DMS 273 (cell line): ENCODE results near the gene KATNAL1.
A peak's percentile ranks its signal among the peaks of the same experiment; 100 is the strongest.

Experiments
- DNase-seq: peaks from one replicate; lab custom pipeline; 2025; ENCODE audit not compliant: unreplicated experiment; lab: John Stamatoyannopoulos, UW

The KATNAL1 gene

DNA sequence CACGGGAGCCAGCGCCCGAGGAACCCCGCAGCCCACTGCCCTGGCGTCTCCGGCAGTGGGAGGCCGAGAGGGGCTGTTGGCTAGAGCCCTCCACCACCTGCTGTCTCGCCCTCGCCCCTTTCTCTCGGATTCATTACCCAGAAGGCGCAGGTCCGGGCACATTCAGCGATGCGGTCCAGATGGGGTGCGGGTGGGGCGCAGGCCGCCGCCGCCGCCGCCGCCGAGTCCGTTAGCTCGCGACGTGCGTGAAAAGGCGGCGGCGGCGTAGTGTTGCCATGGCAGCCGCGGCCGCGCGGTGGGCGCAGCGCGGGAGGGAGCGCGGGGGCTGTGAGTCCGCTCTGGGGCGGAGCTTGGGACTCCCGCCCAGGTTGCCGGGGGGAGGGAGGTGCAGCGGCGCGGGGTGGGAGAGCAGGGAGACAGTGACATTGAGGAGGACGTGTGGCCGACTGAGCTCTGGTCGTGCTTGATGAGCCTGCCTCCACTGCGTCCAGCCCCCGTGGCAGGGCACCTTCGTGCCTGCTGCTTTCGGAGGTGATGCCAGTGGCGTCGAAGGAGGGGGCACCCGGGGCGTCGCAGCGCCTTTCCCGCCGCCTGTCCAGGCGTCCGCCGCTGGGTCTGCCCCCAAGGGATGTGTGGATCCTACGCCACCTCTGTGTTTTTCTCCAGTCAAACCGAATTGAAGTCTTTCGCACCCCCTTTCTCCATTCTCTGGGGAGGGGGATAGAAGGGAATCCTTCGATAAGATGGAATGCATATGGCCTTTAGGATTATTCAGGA is at the start of gene KATNAL1:
KATNAL1 (minus strand) TSS at position 358 of the 777 bp plus-strand sequence. CDS start 23,774 bp downstream, outside the sequence.
- DNase-seq = peak; percentile 89

DNA sequence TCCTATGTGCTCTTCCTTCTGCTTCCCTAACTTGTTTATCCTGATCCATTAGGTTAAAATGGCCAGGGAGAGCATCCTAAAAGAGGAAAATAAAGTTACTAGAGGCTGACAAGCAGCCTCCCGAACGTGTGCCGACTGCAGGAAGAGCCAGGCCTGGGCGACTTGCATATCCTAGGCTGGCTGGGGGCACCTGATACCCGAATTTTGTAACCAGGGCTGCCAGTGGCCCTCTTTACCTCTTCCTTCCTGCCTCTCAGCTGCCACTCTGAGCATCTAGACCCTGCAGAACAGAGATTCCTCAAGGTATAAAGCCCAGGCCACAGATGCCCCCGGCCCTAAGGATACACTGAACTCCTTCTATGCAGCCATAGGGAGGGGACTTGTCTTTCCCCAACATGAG is 48.5 kb upstream of the KATNAL1 start:
- no peak for DNase-seq

DNA sequence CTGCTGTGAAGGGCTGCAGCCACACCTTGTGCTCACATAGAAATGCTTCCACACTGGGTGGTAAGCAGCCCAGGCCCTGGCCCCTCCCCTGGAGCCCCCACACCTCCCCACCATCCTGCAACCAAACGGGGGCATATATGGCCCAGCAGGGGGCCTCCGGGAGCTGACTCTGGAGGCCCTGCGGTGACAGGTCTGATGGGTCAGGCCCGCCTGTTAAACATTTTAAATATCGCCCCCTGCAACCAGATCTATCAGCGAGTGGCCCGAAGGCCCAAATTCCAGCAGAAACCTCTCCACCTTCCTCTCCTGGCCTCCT is 48.0 kb upstream of the KATNAL1 start:
- peak; percentile 8 for DNase-seq

DNA sequence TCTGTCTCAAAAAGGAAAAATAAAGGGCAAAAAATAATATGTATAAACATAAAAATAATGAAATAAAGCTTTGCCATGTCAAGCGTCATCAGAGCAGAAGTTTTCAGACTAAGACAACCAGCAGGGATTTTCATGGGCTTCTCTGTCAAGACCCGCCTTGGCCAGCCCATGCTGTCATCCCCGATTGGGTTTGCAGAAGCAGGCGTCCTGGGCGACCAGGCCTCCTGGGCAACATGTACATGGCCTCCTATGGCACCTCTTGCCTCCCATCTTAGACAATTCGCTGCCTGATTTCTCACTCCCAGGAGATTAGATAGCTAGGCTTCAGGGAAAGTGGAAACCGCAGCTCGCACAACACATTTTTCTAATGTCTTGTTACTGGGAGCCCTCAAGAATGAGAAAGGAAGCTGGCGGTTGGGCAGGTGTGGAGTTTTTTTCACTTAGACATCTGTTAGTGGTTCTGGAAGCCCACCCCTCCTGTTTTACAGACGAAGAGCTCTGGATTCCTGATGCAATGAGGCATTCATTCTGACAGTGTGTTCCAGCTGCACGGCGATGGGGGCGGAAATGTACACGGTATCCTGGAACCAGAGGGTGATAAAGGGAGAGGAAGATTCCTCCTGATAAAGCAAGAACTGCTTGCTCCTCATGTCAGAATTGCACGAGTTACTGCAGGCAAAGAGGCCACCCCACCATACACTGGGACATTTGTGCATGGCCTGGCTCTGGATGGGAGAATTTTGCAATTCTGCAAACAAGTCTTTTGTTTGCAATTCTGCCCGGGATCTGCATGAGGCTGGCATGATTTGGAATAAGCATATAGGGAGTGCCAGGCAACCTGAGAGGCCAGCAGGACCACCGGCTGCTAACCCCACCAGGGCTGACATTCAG is 47.4 kb upstream of the KATNAL1 start:
- DNase-seq = no peak

DNA sequence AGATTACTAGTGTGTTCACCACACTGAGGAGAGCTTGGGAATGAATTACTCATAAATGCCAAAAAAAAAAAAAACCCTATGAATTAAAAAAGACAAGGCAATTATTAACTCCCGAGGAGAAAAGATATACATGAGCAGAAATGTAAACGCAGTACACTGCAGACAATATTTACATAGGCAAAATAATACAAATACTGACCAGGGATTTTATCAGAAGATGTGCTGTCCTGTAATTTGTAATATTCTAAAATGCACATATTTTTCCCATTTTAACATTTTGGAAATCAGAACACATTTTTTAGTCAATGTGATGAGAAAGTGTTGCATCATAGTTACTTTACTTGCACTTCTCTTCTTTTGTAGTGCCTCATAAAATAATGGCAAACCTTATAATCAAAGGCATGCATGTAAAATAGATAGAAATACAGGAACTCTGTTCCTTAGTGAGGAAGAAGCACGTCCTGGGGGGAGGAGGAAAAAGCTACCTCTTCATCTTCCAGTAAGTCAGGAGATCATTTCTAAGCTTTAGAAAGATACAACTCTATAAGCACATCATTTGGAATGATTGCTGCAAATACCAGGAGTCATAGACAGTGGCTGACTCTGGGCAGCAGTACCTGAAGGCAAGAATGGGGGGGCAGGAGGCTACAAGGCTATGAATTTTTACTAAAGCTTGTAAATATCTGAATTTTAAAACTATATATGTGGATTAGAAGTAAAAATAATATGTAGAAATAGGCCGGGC is 46.3 kb upstream of the KATNAL1 start:
- no peak for DNase-seq

DNA sequence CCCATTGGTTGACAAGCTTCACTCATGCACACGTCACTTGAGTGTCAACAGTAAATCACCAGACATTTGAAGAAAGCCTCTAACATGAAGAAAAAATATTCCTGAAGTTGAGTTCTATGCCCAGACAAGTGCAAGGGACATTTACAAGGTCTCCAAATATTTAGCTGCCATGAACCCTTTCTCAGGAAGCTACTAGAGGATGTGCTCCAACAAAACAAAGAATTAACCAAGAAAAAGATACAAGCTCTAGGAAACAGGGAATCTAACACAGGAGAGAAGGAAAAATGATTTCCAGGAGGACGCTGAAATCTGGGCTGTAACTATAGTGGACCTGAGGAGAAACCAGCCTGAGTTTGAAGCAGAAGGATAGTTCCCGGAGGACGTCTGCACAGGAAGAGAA is 45.7 kb upstream of the KATNAL1 start:
- no peak for DNase-seq

DNA sequence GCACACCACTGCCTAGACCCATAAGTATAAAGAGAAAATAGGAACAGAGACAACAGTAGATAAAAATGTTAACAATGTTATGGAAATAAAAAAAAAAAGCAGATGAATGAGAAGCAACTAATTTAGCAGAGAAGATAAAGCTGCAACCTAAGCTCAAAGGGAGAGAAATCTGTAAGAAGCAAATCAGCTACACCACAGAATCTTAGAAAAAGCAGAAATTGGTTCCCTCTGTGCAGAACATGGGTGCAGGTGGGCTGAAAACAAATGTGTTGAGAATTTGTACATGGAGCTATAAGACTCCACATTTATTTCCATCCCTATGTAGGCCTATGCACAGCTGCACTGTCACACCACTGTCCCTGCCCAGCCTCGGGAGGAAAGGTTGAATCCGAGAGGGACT is 44.8 kb upstream of the KATNAL1 start:
- DNase-seq = no peak

DNA sequence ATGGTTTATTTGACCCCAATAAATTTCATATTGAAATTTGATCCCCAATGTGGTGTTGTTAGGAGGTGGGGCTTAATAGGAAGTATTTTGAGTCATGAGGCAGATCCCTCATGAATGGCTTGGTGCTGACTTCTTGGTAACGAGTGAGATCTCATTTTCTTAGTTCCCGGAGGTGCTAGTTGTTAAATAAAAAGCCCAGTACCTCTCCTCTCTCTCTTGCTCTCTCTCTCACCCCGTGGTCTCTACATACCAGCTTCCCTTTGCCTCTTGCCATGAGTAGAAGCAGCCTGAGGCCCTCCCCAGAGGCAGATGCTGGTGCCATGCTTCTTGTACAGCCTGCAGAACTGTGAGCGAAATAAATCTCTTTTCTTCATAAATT is 39.4 kb upstream of the KATNAL1 start:
- no peak for DNase-seq

DNA sequence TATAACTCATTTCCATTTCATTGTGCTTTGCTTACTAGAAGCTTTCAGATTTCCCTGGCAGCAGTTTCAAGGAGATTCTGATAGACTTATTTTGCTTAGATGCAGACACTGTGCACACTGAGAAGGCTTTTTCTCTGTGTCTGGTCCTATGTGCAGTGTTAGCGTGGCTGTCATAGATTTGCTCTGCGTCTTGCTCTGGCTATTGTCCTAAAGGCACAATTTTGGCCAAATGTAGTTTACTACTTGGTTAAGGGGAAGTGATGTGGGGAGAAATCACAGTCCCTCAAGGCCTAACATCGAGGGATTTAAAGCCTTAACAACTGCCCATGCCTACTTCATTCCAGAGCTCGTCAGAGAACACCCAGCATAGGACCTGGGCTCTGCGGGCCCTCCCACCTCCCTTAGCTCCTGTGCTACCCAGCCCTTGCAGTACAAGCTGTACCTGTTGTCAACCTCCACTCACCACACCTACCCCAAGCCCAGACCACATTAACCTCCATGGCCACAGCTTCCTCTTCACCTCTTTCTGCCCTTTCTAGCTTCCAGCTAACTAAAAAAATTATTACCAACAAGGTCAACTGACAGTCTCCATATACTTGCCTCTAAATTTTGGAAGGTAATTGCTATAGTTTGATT is 38.9 kb upstream of the KATNAL1 start:
- DNase-seq = no peak

DNA sequence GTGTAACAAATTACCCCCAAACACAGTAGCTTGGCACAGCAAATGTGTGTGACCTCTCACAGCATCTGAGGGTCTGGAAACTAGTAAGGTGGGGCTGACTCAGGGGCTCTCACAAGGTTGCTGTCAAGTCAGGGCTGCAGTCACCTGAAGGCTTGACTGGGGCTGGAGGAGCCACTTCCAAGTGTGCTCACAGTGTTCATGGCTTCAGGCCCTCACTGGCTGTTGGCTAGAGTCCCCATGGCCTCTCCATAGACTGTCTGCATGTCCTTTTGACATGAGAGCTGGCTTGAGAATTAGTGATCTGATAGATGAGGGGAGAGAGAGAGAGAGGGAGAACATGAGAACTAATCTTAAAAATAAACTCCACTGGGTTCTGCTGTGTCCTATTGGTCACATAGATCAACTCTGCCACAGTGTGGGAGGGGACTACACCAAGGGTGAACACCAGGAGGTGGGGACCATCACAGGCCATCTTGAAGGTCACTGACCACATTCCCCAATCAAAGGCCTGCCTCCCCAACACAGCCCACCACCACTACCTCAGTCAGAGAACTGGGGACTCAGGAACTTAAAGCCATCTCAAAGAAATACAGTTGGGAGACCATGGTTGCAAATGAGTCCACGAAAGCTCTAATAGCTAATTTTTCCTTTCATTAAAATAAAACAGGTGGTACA is 38.2 kb upstream of the KATNAL1 start:
- no peak for DNase-seq

DNA sequence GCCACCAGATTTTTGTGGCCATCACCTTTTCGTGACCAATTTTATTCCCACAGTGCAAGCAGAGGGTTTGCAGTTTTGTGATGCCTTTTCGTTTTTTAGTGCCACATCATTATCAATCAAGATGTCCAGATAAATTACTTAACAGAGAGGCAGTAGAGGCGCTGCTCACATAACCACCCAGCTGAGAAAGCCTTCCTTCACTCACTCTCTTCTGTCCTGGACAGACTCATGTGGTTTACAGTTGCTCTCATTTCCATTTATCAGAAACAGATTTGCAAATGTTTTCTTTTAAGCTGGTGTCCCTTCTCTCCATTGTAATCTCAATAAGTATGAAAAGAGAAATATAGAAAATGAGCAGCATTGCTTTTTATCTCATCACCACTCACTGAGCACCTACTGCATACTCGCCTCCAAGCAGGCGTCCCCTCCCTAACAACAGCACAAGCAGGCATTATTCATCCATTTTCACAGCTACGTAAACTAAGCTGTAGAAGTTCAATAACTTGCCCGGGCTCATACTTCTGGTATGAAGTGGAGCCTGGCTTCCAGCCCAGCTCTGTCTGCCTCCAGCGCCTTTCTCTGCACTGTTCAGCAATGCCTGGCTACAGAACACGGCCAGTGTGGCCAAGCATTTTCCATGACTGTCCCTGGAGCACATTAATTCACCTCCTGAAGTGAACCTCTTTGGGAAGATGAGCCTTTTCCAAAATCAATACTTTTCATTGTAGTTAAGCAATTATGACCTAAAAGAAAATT is 34.6 kb upstream of the KATNAL1 start:
- DNase-seq = peak; percentile 29

DNA sequence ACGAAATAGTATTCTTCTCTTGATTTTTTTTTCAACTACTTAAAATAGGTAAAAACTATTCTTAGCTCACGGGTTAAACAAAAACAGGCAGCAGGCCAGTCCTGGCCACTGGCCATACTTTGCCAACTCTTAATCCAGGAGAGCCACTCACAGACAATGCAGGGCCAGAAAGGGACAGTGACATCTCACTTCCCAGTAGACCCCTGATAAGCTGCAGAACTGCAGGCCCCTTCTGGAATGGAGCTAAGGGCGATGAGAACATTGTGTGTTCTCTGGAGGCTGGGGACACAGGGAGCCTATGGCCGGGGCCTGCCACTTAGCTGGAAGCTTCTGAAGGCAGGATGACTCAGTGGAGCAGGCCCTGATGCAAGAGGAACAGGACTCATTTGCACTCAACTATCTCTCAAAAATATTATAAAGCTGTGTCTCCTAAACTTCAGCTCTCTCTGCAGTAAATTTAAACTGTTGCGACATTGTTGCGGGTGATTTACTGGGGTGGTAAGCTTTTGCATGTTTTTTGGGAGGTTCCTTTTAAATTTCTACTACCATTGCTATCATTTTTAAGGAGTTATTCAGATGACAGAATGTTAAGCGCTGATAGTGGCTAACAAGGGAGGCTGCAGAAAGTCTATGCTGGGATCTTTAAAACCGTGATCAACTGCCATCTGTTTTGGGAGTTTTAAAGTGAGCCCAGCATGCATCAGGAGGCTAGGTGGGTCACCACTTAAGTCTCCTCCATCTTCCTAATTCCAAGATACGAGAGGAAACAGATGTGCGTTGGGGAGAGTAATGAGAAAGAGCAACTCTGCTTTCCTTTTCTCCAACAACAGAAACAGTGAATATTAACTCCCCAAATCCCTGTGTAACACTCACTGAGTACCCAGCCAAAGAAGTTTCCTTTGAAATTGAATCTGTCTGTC is 33.2 kb upstream of the KATNAL1 start:
- peak; percentile 7 for DNase-seq

DNA sequence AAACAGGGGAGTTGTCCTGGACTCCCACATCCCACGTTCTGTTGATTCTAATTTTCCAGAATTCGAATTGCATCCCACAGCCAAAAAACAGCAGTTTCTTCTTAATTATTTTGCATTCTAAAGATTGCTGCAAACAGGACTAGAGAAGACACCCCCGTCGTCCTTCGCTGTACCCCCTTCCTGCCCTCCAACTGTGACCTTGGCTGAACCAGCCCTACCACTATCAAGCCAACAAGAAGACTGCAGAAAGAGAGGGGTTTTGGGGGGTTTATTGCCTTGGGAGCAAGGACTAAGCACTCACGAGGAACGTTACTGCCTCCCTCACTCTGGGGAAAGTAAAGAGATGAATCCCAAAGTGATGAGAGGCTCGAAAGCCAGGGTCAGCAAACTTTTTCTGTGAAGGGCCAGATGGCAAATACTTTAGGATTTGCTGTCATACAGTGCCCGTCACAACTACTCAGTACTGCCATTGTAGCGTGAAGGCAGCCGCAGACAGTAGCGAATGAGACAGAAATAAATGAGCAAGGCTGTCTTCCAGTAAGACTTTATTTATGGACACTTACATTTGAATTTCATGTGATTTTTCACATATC is 32.5 kb upstream of the KATNAL1 start:
- no peak for DNase-seq

DNA sequence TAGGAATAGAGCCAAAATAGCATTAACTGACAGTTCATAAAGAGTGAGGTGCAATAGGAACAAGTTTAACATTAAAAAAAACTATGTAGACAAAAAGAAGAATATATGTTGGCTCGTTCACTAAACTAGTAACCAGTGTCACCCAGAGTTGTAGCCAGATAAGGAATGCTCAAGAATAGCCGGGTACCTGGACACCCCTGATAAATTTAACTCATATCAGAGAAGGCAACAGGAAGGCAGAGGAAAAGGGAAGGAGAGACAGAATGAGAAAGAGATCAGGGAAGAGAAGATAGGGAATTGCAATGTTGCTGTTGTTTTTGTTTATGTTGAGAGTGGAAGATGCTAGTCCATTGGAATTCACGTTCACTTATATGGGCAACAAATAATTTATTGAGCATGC is 31.6 kb upstream of the KATNAL1 start:
- DNase-seq = no peak

DNA sequence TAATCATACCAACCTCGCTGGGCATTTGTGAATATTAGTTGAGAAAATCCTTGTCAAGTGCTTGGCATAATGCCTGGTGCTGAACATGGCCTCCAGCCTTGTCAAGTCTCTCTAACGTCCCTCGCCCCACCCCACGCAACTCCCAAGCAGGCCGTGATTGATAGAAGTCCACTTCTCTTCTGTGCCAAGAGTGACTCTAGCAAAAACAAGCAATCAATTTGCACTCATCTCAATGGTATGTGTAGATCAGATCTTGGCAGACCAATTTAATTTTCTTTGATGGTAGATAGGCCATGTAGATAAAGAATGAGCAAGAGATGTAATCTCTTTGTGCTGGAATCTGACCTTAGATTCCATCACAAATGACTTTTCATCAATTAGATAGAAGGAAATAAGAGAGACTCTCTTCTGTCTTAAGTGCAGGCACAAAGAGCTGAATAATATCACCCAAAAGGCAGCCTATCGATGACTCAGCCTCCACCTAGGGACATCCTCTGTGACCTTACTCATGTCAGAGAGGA is 31.0 kb upstream of the KATNAL1 start:
- no peak for DNase-seq

DNA sequence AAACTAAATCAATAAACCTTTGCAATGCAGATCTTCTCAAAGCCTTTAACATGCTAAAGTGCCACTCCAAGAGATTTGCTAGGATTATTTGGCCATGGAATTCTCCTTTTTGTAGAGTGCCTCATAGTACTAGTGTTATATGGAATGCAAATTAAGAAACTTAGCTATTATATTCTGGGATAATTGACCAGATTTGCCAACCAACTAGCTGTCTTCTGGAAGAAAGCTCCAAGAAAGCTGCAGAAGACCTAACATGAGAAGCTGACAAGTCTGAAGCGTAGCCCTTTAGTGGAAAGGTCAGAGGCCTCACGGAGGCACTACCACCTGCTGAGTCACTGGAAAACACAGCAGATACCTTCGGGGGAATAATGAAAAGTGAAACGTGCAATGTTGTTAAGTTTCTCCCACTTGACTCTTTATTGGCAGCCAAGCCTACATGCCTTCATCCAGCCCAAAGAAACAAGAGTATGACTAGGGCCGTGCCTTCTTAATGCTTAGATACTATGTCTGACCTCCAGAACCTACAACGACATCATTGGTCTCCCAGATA is 29.8 kb upstream of the KATNAL1 start:
- DNase-seq = no peak

DNA sequence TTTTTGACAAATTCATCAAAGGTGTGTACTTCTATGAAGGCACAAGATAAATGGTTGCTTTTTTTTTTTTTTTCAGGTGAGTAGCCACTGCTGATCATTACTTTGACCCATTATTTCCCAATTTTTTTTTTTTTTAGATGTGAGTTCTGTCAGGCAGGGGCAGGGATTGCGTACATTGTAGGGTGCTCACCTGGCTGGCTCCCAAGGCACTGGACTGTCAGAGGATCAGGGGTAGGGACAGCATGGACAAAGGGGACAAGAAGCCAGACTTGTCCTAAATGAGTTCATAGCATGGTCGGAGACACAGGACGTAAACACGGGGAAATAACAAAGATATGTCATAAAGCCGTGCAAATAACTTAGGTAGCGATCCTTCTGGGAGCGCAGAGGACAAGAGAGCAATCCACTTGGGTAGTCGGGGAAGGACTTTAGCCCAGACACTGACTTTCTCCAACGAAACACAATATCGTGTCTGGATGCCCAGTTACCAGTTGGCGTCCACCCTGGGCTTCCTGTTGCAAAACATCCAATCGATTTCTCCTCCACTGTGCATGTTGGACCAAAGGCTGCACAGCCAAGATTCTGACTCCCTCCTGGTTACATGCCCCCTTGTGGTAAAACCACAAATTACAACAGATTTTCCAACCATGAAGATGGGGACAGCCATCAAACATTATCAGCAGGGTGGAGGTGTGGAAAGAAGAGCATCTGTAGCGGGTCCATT is 27.5 kb upstream of the KATNAL1 start:
- peak; percentile 62 for DNase-seq
